Activated T-cell treated with anti-CD3 and anti-CD28 coated beads, Interleukin-2, amount 50 U/mL, for 72 hours (primary cell): Measurements from ENCODE around the gene AFDN. TPM values are rescaled to one million over a fixed set of nuclear protein-coding genes. Genes with fewer than 3 reads are reported as not detected.
A peak's percentile ranks its signal among the peaks of the same experiment; 100 is the strongest.

Experiments
- ATAC-seq, 2 donors: fragments of 150-1000 bp; cut with Tn5 transposase; replicated peaks in 1 of 2; 2 replicates each; pipeline ENCODE4 v1.10.0; 2021; ENCODE audit warnings: moderate library complexity in 2 of 2, mild to moderate bottlenecking in 1 of 2
- DNase-seq, 2 donors: peaks; one replicate each; pipeline ENCODE4 v3.0.0; 2021 to 2022; ENCODE audit warnings: mixed read lengths in 1 of 2
- H3K27ac Mint-ChIP-seq: one replicate; pipeline ENCODE4 v1.8.0; 2022; ENCODE audit warnings: mild to moderate bottlenecking, moderate library complexity, mixed read lengths
- H3K27me3 Mint-ChIP-seq: one replicate; pipeline ENCODE4 v1.8.0; 2022; ENCODE audit warnings: low read depth, mixed read lengths
- H3K36me3 Mint-ChIP-seq, 2 donors: one replicate each; pipeline ENCODE4 v1.8.0; 2022; ENCODE audit warnings: mixed read lengths in 2 of 2, mild to moderate bottlenecking in 1 of 2; ENCODE audit not compliant: insufficient read depth in 2 of 2
- H3K4me1 Mint-ChIP-seq: one replicate; pipeline ENCODE4 v1.8.0; 2022; ENCODE audit warnings: low read depth, mixed read lengths
- H3K4me3 Mint-ChIP-seq, 2 donors: one replicate each; pipeline ENCODE4 v1.8.0; 2022; ENCODE audit warnings: mild to moderate bottlenecking in 2 of 2, mixed read lengths in 2 of 2, moderate library complexity in 2 of 2
- H3K9me3 Mint-ChIP-seq, 2 donors: one replicate each; pipeline ENCODE4 v1.8.0; 2022; ENCODE audit warnings: mixed read lengths in 2 of 2
- total RNA-seq, 2 donors: library from RNA; stranded (reverse); gene quantifications; one replicate each; pipeline ENCODE4 v1.2.3, GENCODE V29; 2022

The AFDN gene
- total RNA-seq, 2 donors from 2014 or later = 21.6 to 31.9 TPM

DNA sequence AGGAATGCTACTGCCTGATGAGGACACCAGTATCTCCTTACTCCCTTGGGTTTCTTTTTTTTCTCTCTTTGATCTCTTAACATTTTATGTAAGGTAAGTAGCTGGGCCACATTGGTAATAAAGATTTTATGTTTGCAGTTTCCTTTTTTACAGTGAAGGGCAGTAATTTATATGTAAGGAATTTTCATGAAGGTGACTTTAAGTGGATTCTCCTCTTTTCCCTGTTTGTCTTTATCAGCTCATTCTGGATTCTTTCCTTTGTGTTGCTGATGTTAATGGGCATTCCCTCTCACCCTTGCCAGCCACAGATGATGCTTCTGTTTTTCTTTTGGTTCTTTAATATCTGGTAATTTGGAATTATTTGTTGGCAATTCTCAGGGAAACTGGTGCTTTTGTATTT, 34.7 kb downstream of the AFDN start:
- Mint-ChIP-seq H3K4me1 (peaks cover 16% of the 10 kb centered on the region), H3K9me3 (no peaks in the 10 kb centered on the region), H3K27ac (peak overlapping the region; percentile 50), H3K36me3 (no peaks in the 10 kb centered on the region), H3K27me3 (peaks cover 20% of the 10 kb centered on the region), H3K4me3 (no peak overlapping the region)
- DNase-seq (no peak), ATAC-seq (no peak)

- Mint-ChIP-seq H3K9me3 (no peaks in the 10 kb centered on the region), H3K4me3 (no peak overlapping the region), H3K27ac (no peak overlapping the region), H3K4me1 (no peaks in the 10 kb centered on the region), H3K27me3 (peaks cover 15% of the 10 kb centered on the region), H3K36me3 (no peaks in the 10 kb centered on the region)
- DNase-seq (no peak), ATAC-seq (no peak)
Observed at GRCh38 chr6:167863897-167864296, 37.2 kb downstream of the AFDN start.

GRCh38 chr6:167866642-167867041, 39.9 kb downstream of the AFDN start:
- H3K36me3 Mint-ChIP-seq = no peaks in the 10 kb centered on the region
- no peak for DNase-seq
- H3K27me3 Mint-ChIP-seq = no peaks in the 10 kb centered on the region
- no peak for ATAC-seq
- H3K27ac Mint-ChIP-seq = no peak overlapping the region
- no peak overlapping the region for H3K4me3 Mint-ChIP-seq
- H3K4me1 Mint-ChIP-seq = no peaks in the 10 kb centered on the region
- no peaks in the 10 kb centered on the region for H3K9me3 Mint-ChIP-seq

- H3K27ac Mint-ChIP-seq = no peak overlapping the region
Observed at GRCh38 chr6:167870321-167870720, 43.6 kb downstream of the AFDN start.

DNA sequence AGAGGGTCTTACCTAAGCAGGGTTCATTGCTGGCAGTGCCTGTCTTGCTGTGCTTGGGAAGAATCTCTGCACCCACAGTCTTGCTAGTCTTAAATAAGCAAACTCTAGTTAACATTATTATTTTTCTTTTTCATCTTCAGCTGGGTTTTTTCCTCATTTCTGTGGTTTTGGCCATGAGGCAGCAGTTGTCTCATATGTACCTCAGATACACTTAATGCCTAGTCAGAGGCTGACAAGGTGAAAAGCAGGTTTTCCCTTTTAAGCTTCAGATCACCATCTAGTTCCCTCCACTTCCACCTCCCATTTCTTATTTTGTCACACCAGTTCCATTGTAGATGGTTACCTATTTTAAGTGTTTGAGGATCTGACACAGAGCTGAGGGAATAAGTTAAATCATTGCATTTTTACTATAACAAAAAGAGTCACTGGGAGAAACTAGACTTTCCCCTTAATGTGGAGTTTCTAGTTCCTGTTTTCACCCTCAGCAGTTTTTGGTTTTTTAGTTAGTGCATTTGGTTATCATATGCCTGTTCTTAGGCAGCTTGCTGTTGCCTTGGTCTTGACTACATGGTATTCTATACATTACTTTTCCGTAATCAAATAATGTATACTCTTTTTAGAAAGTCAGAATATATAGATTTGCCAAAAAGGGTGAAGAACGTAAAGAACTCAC, 46.0 kb downstream of the AFDN start:
- no peaks in the 10 kb centered on the region for H3K27me3 Mint-ChIP-seq
- H3K36me3 Mint-ChIP-seq = no peaks in the 10 kb centered on the region
- H3K9me3 Mint-ChIP-seq = no peaks in the 10 kb centered on the region
- no peak overlapping the region for H3K27ac Mint-ChIP-seq
- ATAC-seq = no peak
- H3K4me1 Mint-ChIP-seq = no peaks in the 10 kb centered on the region
- no peak overlapping the region for H3K4me3 Mint-ChIP-seq
- DNase-seq = no peak

More at GRCh38 chr6:167870321-167870720, 43.6 kb downstream of the AFDN start:
- DNase-seq = no peak
- H3K4me1 Mint-ChIP-seq = no peaks in the 10 kb centered on the region
- no peaks in the 10 kb centered on the region for H3K9me3 Mint-ChIP-seq
- no peaks in the 10 kb centered on the region for H3K36me3 Mint-ChIP-seq
- no peak for ATAC-seq
- H3K4me3 Mint-ChIP-seq = no peak overlapping the region
- no peaks in the 10 kb centered on the region for H3K27me3 Mint-ChIP-seq

- Mint-ChIP-seq H3K4me3 (no peak overlapping the region), H3K4me1 (no peaks in the 10 kb centered on the region), H3K9me3 (no peaks in the 10 kb centered on the region), H3K27ac (no peak overlapping the region), H3K27me3 (no peaks in the 10 kb centered on the region), H3K36me3 (no peaks in the 10 kb centered on the region)
- ATAC-seq (no peak), DNase-seq (no peak)
Observed at GRCh38 chr6:167877994-167878779, 51.5 kb downstream of the AFDN start.

DNA sequence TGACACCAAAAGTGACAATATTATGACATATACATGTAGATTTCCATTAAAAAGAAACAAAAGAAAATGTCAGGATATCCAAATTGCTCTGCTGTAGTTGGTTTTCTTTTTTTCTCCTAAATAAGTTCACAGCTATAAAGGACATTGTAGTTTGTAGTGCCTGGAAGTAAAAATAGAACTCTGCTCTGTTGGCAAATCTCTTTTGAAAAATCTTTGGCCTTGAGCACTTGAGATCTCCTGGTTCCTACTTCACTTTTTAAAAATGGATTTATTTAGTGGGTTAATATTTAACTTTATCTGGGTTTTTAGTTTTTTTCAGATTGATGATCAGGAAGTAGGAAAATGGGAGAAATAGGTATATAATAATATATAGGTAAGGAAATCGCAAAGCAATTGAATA, 52.9 kb downstream of the AFDN start:
- DNase-seq (no peak), ATAC-seq (no peak)
- Mint-ChIP-seq H3K27me3 (no peaks in the 10 kb centered on the region), H3K27ac (no peak overlapping the region), H3K9me3 (no peaks in the 10 kb centered on the region), H3K4me3 (no peak overlapping the region), H3K36me3 (no peaks in the 10 kb centered on the region), H3K4me1 (no peaks in the 10 kb centered on the region)

- DNase-seq (no peak), ATAC-seq (no peak)
- Mint-ChIP-seq H3K36me3 (no peaks in the 10 kb centered on the region), H3K4me1 (no peaks in the 10 kb centered on the region), H3K4me3 (no peak overlapping the region), H3K9me3 (no peaks in the 10 kb centered on the region), H3K27ac (no peak overlapping the region), H3K27me3 (no peaks in the 10 kb centered on the region)
Observed at GRCh38 chr6:167881327-167881726, 54.6 kb downstream of the AFDN start.

DNA sequence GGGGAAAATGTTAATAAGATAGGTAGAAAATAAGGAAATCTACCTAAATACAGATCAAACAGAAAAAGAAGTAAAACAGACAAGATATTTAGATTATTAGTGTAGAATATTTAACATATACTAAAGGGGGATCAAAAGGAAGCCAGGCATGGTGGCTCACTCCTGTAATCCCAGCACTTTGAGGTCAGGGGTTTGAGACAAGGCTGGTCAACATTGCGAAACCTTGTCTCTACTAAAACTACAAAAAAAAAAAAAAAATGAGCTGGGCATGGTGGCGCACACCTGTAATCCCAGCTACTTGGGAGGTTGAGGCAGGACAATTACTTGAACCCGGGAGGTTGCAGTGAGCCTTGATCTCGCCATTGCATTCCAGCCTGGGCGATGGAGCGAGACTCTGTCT, 55.5 kb downstream of the AFDN start:
- H3K27me3 Mint-ChIP-seq = no peaks in the 10 kb centered on the region
- H3K36me3 Mint-ChIP-seq = no peaks in the 10 kb centered on the region
- H3K27ac Mint-ChIP-seq = no peak overlapping the region
- no peak for DNase-seq
- ATAC-seq = no peak
- no peaks in the 10 kb centered on the region for H3K4me1 Mint-ChIP-seq
- no peak overlapping the region for H3K4me3 Mint-ChIP-seq
- H3K9me3 Mint-ChIP-seq = no peaks in the 10 kb centered on the region

DNA sequence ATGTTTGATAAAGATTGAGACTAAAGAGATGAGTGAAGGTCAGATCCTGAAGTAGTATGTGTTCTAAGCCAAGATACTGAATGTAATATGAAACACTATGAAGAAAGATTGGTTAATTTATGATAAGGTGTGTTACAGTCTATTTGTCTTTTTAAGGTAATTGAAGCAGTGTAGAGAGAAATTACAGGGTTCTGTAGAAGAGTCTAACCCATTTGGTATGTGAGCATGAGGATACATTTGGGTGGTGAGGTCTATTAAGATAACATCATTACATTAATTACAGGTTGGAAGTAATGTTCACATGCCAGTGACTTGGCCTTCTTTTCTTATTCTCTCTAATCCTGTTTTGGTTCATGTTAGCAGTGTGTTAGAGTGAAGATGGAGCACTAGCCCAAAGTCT, 61.4 kb downstream of the AFDN start:
- Mint-ChIP-seq H3K27ac (no peak overlapping the region), H3K27me3 (no peaks in the 10 kb centered on the region), H3K36me3 (no peaks in the 10 kb centered on the region), H3K9me3 (no peaks in the 10 kb centered on the region), H3K4me3 (no peak overlapping the region), H3K4me1 (no peaks in the 10 kb centered on the region)
- ATAC-seq (no peak), DNase-seq (no peak)

DNA sequence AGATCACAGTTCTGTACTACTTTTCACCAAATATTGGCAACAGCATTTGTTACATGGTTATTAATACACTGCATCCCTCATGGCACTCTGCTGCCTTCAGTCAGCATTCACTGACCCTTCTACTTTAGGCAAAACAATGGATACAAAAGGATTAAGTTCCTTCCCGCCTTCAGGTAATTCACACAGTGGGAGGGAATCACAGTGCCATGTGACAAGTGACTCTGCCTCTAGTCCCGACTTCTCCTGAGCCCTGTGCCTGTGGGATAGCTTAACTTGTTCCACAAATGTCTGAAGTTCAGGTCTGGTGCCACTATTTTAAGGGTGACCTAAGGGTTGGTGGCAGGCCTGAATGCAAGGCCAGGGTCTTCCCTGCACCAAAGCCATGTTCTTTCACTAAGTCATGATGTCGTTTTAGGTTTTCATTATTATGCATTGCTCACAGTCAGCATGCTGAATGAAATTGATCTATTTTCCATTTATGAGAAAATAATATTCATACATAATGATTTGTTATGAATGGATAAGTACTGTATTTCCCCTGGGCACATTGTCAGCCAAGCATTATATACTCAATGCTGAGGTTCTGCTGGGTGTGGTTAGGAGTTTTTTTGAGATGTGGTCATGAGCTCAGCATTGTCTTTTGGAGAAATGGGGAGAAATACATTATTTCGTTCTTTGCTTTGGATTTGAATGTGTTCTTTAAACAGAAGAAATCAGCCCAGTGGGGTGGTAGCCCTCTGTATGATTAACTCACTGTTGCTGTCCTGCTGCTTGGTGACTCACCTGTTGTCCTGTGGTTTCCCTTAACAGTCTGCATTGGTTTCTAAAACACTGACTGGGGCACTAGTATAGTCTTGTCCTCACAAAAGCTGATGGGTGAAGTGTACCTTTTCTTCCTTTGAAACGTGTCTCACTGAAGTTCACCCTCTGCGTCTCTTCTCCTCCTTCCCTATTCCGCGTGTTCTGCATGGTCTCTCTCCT, 66.4 kb downstream of the AFDN start:
- Mint-ChIP-seq H3K4me1 (no peaks in the 10 kb centered on the region), H3K9me3 (no peaks in the 10 kb centered on the region), H3K36me3 (no peaks in the 10 kb centered on the region), H3K27ac (no peak overlapping the region), H3K4me3 (no peak overlapping the region), H3K27me3 (no peaks in the 10 kb centered on the region)
- ATAC-seq (peak; percentile 62 to 88), DNase-seq (no peak)

- H3K27ac Mint-ChIP-seq = no peak overlapping the region
- no peaks in the 10 kb centered on the region for H3K36me3 Mint-ChIP-seq
- DNase-seq (no peak), ATAC-seq (no peak)
- H3K4me3 Mint-ChIP-seq = no peak overlapping the region
- H3K27me3 Mint-ChIP-seq = no peaks in the 10 kb centered on the region
- H3K9me3 Mint-ChIP-seq = no peaks in the 10 kb centered on the region
- H3K4me1 Mint-ChIP-seq = no peaks in the 10 kb centered on the region
Observed at GRCh38 chr6:167894965-167895364, 68.3 kb downstream of the AFDN start.

- no peaks in the 10 kb centered on the region for H3K9me3 Mint-ChIP-seq
- no peaks in the 10 kb centered on the region for H3K36me3 Mint-ChIP-seq
- DNase-seq = no peak
- H3K4me3 Mint-ChIP-seq = no peak overlapping the region
- no peak overlapping the region for H3K27ac Mint-ChIP-seq
- H3K27me3 Mint-ChIP-seq = no peaks in the 10 kb centered on the region
- ATAC-seq = no peak
- no peaks in the 10 kb centered on the region for H3K4me1 Mint-ChIP-seq
Observed at GRCh38 chr6:167896648-167897047, 69.9 kb downstream of the AFDN start.
